Subcutaneous abdominal adipose tissue (tissue), 5 donors: ENCODE data around the gene CLCNKB.

Experiments
- H3K27ac ChIP-seq: one replicate; pipeline ENCODE4 v1.7.0; 2013; ENCODE audit warnings: low read depth, mild to moderate bottlenecking, inconsistent platforms, low read length, moderate library complexity
- H3K27me3 ChIP-seq, 5 donors: one replicate each; pipeline ENCODE4 v1.7.0; 2013; ENCODE audit warnings: low read length in 5 of 5, inconsistent platforms in 1 of 5; ENCODE audit not compliant: control insufficient read depth in 5 of 5, insufficient read depth in 4 of 5
- H3K36me3 ChIP-seq, 5 donors: one replicate each; pipeline ENCODE4 v1.7.0; 2013; ENCODE audit warnings: low read length in 5 of 5; ENCODE audit not compliant: control insufficient read depth in 5 of 5, insufficient read depth in 5 of 5
- H3K4me1 ChIP-seq, 5 donors: one replicate each; pipeline ENCODE4 v1.7.0; 2013; ENCODE audit warnings: low read length in 5 of 5, mild to moderate bottlenecking in 3 of 5, moderate library complexity in 1 of 5; ENCODE audit not compliant: control insufficient read depth in 5 of 5, insufficient read depth in 5 of 5
- H3K4me3 ChIP-seq, 5 donors: one replicate each; pipeline ENCODE4 v1.7.0; 2013; ENCODE audit warnings: low read length in 5 of 5, low read depth in 1 of 5
- H3K9ac ChIP-seq, 5 donors: one replicate each; pipeline ENCODE4 v1.7.0; 2013; ENCODE audit warnings: low read length in 5 of 5, mild to moderate bottlenecking in 4 of 5, moderate library complexity in 3 of 5
- H3K9me3 ChIP-seq, 5 donors: one replicate each; pipeline ENCODE4 v1.7.0; 2013; ENCODE audit warnings: low read length in 5 of 5; ENCODE audit not compliant: control insufficient read depth in 5 of 5
- donor health status: healthy.
- donor health status: healthy.
- donor health status: healthy.
- donor health status: healthy.
- donor health status: healthy.

CLCNKB gene

DNA sequence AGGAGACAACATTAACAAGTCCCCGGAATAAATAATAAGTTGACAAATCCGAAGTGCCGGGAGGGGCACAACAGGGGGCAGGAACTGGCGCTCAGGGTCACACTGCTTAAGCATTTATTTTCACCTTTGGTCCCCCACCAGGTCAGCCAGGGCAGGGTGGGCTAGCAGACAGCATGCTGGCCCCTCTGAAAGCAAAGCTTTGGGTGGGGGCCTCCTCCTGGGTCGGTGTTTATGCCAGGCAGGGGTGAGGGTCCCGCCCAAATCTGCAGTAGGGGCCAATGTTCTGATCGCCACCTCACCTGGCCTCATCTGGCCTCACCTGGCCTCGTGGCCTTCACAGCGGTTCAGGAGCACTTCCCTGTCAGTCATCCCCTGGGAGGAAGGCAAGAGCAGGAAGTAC, 38.1 kb downstream of the CLCNKB start:
- H3K4me1 ChIP-seq = peaks cover 4 to 34% (median 20%) of the 10 kb centered on the region in 5 donors
- no peak overlapping the region for H3K4me3 ChIP-seq
- H3K9me3 ChIP-seq = no peaks in the 10 kb centered on the region
- peak overlapping the region in 2 of 5 donors; percentile 47 to 56 for H3K9ac ChIP-seq
- no peak overlapping the region for H3K27ac ChIP-seq
- no peaks in the 10 kb centered on the region for H3K36me3 ChIP-seq
- no peaks in the 10 kb centered on the region for H3K27me3 ChIP-seq

DNA sequence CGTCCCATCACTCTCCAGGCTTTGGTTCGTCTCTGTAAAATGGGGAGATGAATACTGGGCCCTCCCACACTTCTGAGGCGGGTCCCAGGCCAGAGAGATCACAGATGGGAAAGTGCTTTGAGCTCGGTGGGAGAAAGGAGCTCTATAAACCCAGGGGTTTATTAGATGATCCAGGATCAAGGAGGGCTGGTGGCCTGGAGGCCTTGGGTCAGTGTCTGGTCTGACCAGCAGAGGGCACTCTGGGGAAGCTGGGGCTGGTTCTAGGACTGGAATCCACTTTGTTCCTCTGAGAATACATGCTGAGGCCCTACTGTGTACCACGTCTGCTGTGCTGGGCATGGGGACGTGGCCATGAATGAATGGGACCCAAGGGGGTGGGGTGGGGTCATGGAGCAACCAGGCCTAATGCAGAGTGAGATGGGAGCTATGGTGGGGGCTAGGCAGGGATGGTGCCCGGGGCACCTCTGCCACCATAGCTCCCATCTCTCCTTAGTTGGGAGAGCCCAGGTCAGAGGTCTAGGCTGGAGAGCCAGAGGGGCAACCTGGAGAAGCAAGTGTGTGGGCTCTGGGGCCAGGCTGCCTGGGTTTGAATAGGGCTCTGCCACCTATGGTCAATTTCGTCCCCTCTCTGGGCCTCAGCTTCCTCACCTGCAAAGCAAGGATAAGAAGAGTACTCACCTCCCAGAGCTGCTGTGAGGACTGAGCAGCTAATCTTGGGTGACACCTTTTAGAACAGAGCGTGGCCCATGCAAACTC, 38.9 kb downstream of the CLCNKB start:
- H3K36me3 ChIP-seq = no peaks in the 10 kb centered on the region
- H3K4me3 ChIP-seq = no peak overlapping the region
- H3K9me3 ChIP-seq = no peaks in the 10 kb centered on the region
- no peaks in the 10 kb centered on the region for H3K27me3 ChIP-seq
- peaks cover 3 to 34% (median 12%) of the 10 kb centered on the region in 5 donors for H3K4me1 ChIP-seq
- H3K27ac ChIP-seq = no peak overlapping the region
- H3K9ac ChIP-seq = peak overlapping the region in 2 of 5 donors; percentile 47 to 56

DNA sequence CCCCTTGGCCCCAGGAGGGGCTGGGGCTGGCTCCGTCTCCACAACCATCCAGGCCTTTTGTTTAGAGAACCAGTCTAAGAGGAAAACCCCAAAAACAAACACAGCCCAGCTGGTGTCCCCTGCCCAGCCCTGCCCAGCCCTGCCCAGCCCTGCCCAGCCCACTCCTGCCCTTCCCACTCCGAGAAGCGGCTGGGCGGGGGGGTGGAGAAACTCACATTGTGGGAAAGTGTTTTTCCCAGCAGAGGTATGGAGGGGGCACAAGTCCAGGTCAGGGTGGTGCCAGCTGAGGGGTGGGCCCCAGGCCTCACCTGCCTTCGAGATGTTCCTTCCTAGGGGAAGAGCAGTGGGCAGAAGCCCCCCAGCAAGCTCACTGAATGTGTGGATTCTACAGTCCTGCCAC, 39.9 kb downstream of the CLCNKB start:
- no peak overlapping the region for H3K9ac ChIP-seq
- H3K27me3 ChIP-seq = no peaks in the 10 kb centered on the region
- no peak overlapping the region for H3K4me3 ChIP-seq
- H3K9me3 ChIP-seq = no peaks in the 10 kb centered on the region
- H3K27ac ChIP-seq = no peak overlapping the region
- H3K4me1 ChIP-seq = peaks cover 3 to 44% (median 20%) of the 10 kb centered on the region in 5 donors
- no peaks in the 10 kb centered on the region for H3K36me3 ChIP-seq

DNA sequence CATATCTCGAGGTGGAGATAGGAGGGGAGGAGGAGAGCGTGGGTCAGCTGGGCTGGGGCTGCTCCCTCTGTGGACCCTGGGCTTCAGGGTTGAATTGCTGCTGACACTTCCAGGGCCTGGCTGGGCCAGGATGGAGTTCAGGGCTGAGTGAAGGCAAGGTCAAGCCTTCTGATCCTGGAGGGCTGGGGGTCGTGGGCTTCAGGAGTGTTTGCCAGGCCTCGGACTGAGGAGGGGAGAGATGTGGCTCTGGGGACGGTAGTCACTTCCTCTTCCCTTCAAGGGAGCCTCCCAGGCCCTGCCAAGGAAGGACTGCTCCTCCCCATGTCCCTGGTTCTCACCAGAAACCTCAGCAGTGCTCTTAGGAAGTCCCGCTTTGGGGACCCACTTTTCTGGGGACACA, 41.9 kb downstream of the CLCNKB start:
- H3K27me3 ChIP-seq = no peaks in the 10 kb centered on the region
- H3K4me1 ChIP-seq = peaks cover 0 to 41% (median 13%) of the 10 kb centered on the region in 5 donors
- no peaks in the 10 kb centered on the region for H3K36me3 ChIP-seq
- no peaks in the 10 kb centered on the region for H3K9me3 ChIP-seq
- H3K27ac ChIP-seq = no peak overlapping the region
- H3K9ac ChIP-seq = peak overlapping the region in 1 of 5 donors; percentile 53
- H3K4me3 ChIP-seq = no peak overlapping the region

DNA sequence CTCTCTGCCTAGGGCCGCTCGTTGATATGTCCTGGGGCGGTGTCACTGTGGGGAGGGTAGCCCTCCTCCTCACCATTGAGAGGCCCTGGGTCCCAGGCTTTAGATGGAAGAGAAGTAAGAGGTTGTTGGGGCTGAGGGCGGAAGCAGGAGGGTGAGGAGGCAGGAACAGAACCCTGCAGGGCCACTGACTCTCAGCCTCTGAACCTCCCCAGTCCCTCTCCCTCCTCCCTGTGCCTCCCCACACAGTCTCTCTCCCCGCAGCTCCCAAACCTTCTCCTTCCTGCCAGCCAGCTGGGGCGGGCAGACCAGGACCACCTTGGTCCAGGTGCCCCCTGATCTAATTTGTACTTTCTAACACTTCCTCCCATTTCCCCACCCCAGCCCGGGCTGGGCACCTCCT, 44.2 kb downstream of the CLCNKB start:
- Histone ChIP-seq H3K4me3 (no peak overlapping the region), H3K36me3 (no peaks in the 10 kb centered on the region), H3K27me3 (no peaks in the 10 kb centered on the region), H3K4me1 (peaks cover 0 to 28% (median 13%) of the 10 kb centered on the region in 5 donors), H3K27ac (no peak overlapping the region), H3K9ac (no peak overlapping the region), H3K9me3 (no peaks in the 10 kb centered on the region)

DNA sequence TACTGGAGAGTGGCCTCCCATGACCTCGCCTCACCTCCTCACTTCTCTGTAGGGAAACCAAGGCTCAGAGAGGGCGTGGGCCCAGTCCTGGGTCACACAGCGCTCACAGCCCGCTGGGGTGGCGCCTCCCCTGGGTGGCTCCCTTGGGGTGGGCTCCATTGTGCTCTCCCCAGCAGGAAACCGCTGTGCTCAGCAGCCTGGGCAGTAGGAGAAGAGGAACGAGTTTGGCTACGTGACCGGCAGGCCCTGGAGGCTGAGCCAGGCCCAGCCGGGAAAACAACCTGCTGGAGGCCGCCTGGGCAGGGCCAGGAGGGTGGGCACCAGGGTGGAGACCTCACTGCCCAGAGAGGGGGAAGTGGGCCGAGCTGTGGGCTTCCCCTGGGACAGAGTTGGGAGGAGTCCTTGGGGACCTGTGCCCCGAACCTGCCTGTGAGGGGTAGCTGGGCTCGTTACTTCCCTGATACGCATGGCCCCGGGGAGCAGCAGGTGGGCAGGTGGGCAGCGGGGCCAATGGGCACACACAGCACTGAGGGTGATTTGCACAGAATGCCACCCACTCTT, 44.8 kb downstream of the CLCNKB start:
- no peak overlapping the region for H3K27ac ChIP-seq
- no peaks in the 10 kb centered on the region for H3K27me3 ChIP-seq
- H3K4me3 ChIP-seq = no peak overlapping the region
- no peaks in the 10 kb centered on the region for H3K36me3 ChIP-seq
- H3K4me1 ChIP-seq = peaks cover 0 to 27% (median 13%) of the 10 kb centered on the region in 5 donors
- H3K9me3 ChIP-seq = no peaks in the 10 kb centered on the region
- H3K9ac ChIP-seq = peak overlapping the region in 1 of 5 donors; percentile 35

DNA sequence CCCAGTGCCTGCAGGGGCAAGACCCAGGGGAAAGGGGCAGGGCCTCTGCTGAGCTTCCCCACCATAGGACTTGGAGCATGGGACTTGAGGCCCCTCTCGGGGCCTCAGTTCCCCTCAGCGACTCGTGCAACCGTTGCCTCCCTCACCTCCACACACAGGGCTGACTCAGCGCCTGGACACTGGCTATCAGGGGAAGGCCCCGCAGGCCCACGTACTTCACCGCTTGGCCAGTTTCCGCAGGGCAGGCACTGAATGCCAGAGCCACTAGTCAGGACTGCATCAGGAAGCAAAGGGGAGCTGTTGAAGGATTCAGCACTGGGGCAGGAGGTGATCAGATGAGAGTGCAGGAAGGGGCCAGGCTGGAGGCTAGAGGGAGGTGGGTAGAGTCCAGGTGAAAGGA, 45.4 kb downstream of the CLCNKB start:
- H3K27ac ChIP-seq = no peak overlapping the region
- no peaks in the 10 kb centered on the region for H3K36me3 ChIP-seq
- H3K4me3 ChIP-seq = no peak overlapping the region
- no peaks in the 10 kb centered on the region for H3K9me3 ChIP-seq
- H3K27me3 ChIP-seq = no peaks in the 10 kb centered on the region
- peaks cover 0 to 27% (median 13%) of the 10 kb centered on the region in 5 donors for H3K4me1 ChIP-seq
- no peak overlapping the region for H3K9ac ChIP-seq

DNA sequence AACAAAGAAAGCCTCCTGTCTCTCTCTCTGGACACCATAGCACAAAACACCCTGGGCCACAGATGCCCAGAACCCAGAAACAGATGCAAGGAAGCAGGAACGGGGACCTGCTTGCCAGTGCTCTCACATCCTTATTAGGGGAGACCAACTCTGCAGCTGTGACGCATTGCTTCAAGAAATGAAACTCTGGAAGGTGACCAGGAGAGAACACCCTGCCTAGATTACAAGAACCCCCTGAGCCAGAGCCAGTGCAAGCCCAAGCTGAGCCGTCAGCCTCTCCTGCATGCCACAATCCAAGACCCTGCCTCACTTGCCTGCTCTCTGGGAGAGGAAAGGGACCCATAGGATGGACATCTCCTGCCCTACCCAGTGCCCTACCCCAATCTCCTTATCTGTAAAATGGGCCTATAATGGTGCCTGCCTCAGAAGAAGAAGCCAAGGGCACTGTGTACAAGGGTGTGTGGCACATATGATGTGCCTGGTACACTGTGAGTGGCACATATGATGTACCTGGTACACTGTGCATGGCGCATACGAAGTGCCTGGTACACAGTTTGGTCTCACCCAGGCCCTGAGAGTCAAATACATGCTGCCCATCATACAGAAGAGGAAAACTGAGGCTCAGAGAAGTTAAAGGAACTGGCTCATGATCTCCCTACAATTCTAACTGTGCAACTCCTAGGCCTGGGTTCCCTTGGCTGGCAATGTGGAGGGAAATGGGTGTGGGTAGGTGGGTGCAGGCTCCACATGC, 46.7 kb downstream of the CLCNKB start:
- H3K4me1 ChIP-seq = peaks cover 0 to 24% (median 12%) of the 10 kb centered on the region in 5 donors
- H3K9me3 ChIP-seq = no peaks in the 10 kb centered on the region
- no peaks in the 10 kb centered on the region for H3K36me3 ChIP-seq
- H3K27ac ChIP-seq = no peak overlapping the region
- no peaks in the 10 kb centered on the region for H3K27me3 ChIP-seq
- no peak overlapping the region for H3K9ac ChIP-seq
- no peak overlapping the region for H3K4me3 ChIP-seq

DNA sequence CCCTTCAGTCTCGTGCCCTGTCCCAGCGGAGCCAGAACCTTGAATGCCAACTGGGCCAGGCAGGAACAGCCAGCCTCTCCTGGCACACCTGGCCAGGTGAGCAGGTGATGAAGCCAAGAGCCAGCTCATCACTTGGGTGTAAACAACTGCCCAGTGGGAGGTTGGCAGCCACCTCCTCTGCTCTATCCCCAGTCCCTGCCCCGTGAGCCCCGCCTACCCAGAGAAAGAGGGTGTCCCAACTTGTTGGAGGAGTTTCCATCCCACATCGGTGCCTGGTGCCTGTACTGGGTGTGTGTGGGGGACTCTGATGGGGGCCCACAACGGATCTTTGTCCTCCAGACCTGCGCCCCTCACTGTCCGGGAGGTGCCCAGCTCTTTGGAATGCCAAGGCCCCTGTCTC, 47.7 kb downstream of the CLCNKB start:
- Histone ChIP-seq H3K4me3 (no peak overlapping the region), H3K36me3 (no peaks in the 10 kb centered on the region), H3K27ac (no peak overlapping the region), H3K4me1 (peaks cover 0 to 21% (median 7%) of the 10 kb centered on the region in 5 donors), H3K9ac (no peak overlapping the region), H3K9me3 (no peaks in the 10 kb centered on the region), H3K27me3 (peaks cover 0 to 3% (median 0%) of the 10 kb centered on the region in 5 donors)
